ENCODE results near the gene POTEF. TPM values are rescaled to one million over a fixed set of nuclear protein-coding genes. Genes with fewer than 3 reads are reported as not detected.
"Not testable (repeated sequence)": the region's sequence is repeated elsewhere in the genome, so short reads cannot be mapped to it uniquely, and the experiment has no call there.

Gene POTEF
- polyA plus RNA-seq, 1 donor: 0.13 TPM

- not testable (repeated sequence) for DNase-seq
Observed at GRCh38 chr2:130128464-130128863, 558 bp downstream of the POTEF start.

GRCh38 chr2:130127726-130128125 is 1.3 kb downstream of the POTEF start:
- DNase-seq: not testable (repeated sequence)

GRCh38 chr2:130120924-130121323 is 8.1 kb downstream of the POTEF start:
- not testable (repeated sequence) for DNase-seq

- DNase-seq: peak; percentile 1
Observed at GRCh38 chr2:130102597-130103363, 26.2 kb downstream of the POTEF start.

- DNase-seq: not testable (repeated sequence)
Observed at GRCh38 chr2:130062645-130063044, 66.4 kb downstream of the POTEF start.

GRCh38 chr2:130059982-130060381 is 69.0 kb downstream of the POTEF start:
- DNase-seq: not testable (repeated sequence)

- DNase-seq: not testable (repeated sequence)
Observed at GRCh38 chr2:130056336-130056735, 72.7 kb downstream of the POTEF start.

- DNase-seq: not testable (repeated sequence)
Observed at GRCh38 chr2:130053217-130053911, 75.7 kb downstream of the POTEF start.

GRCh38 chr2:130052376-130052775 is 76.6 kb downstream of the POTEF start:
- DNase-seq: not testable (repeated sequence)

GRCh38 chr2:130048422-130048821 is 80.6 kb downstream of the POTEF start:
- DNase-seq: not testable (repeated sequence)

GRCh38 chr2:130038265-130038603 is 90.8 kb downstream of the POTEF start:
- not testable (repeated sequence) for DNase-seq

GRCh38 chr2:130025931-130026330 is 103.1 kb downstream of the POTEF start:
- peak; percentile 0 for DNase-seq

Other genes starting within 250 kb of the POTEF start
- 0.75 TPM for gene RAB6C, start 149.6 kb downstream of the POTEF start, polyA plus RNA-seq (ENCODE audit: insufficient read length)
- 14.4 TPM for gene CCDC74B, start 15.9 kb upstream of the POTEF start, polyA plus RNA-seq (ENCODE audit: insufficient read length)
- 72.8 TPM for gene SMPD4, start 52.4 kb upstream of the POTEF start, polyA plus RNA-seq (ENCODE audit: insufficient read length)
- 62.2 TPM for gene MZT2B, start 53.0 kb upstream of the POTEF start, polyA plus RNA-seq (ENCODE audit: insufficient read length)
- gene TUBA3E, start 69.2 kb upstream of the POTEF start, polyA plus RNA-seq (ENCODE audit: insufficient read length): 0.18 TPM
- 33.0 TPM for gene IMP4, start 213.7 kb upstream of the POTEF start, polyA plus RNA-seq (ENCODE audit: insufficient read length)
- 41.1 TPM for gene PTPN18, start 226.8 kb upstream of the POTEF start, polyA plus RNA-seq (ENCODE audit: insufficient read length)